ENCODE results near the gene BFAR. TPM values are rescaled to one million over a fixed set of nuclear protein-coding genes. Genes with fewer than 3 reads are reported as not detected.

The BFAR gene
- total RNA-seq, 1 donor from 2014 or later, result 80.7 TPM

DNA sequence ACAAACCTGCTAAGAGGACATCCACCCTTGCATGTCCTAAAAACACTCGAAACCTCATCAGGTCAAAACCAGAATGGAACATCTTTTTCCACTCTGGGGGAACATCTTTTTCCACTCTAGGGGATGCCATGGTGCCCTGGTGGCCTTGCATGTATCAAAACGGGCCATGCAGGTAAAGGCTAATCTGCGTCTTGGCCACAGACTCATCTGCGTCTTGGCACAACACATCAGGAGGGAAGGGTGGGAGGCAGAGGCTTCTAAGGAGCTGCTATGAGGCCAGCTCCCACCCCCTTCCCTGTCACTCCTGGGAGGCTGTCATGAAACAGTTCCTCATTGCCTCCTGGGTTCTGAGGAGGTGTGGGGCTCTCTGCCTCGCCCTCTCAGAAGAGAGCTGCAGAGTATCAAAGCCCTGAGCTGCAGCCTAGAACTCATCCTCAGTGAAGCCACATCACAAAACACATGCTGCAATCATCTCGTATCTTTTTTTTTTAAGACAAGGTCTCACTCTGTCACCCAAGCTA lies 30.2 kb upstream of the BFAR start:
- peaks cover 2% of the 10 kb centered on the region for H3K27me3 Mint-ChIP-seq (ENCODE audit: unreplicated experiment)
- TF ChIP-seq CTCF (IDR thresholded peaks at IDR 0.05; ENCODE audit: unreplicated experiment), result no peak
- no peak for DNase-seq (ENCODE audit: low spot score)
- no peak overlapping the region for H3K27ac Mint-ChIP-seq (ENCODE audit: unreplicated experiment)
- peaks cover 32% of the 10 kb centered on the region for H3K36me3 Mint-ChIP-seq (ENCODE audit: low read depth, unreplicated experiment)
- no peaks in the 10 kb centered on the region for H3K9me3 Mint-ChIP-seq (ENCODE audit: unreplicated experiment)
- H3K4me3 Mint-ChIP-seq (ENCODE audit: unreplicated experiment), result no peak overlapping the region
- H3K4me1 Mint-ChIP-seq (ENCODE audit: unreplicated experiment), result no peaks in the 10 kb centered on the region

DNA sequence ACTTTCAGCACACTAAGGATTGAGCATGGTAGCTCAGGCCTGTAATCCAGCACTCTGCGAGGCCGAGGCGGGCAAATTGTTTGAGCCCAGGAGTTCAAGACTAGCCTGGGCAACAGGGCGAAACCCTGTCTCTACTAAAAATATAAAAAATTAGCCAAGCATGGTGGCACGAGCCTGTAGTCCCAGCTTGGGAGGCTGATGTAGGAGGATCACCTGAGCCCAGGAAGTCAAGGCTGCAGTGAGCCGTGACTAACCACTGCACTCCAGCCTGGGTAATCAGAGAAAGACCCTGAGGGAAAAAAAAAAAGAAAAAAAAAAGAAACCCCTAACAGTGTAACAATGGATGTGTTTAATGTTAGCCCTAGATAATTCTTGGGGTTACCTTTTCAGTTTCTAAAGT lies 26.6 kb upstream of the BFAR start:
- Mint-ChIP-seq H3K9me3 (ENCODE audit: unreplicated experiment) (no peaks in the 10 kb centered on the region), H3K4me1 (ENCODE audit: unreplicated experiment) (no peaks in the 10 kb centered on the region), H3K4me3 (ENCODE audit: unreplicated experiment) (no peak overlapping the region), H3K36me3 (ENCODE audit: low read depth, unreplicated experiment) (peaks cover 34% of the 10 kb centered on the region), H3K27ac (ENCODE audit: unreplicated experiment) (no peak overlapping the region), H3K27me3 (ENCODE audit: unreplicated experiment) (peaks cover 2% of the 10 kb centered on the region)
- TF ChIP-seq CTCF (IDR thresholded peaks at IDR 0.05; ENCODE audit: unreplicated experiment), result no peak
- no peak for DNase-seq (ENCODE audit: low spot score)

DNA sequence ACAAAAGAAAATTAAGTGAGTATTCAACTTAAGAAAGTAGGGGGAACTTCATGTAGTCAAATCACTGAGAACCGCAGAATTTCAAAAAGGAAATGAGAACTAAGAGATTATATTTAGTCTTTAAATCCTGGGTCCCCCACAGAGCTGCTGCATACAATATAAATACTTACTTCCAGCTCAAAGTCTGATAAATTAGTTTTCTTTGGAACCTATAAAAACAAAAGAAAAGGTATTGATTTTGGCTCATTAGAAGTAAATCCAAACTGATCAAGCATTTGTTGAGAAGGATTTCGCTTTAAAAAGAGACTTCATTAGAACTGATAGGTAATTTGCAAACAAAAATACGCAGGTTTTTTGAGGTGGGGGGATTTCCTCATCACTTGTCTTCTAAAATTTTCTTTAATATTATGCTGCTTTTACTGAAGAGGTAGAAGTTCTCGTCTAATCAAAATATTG lies 24.6 kb upstream of the BFAR start:
- Mint-ChIP-seq H3K9me3 (ENCODE audit: unreplicated experiment) (no peaks in the 10 kb centered on the region), H3K27ac (ENCODE audit: unreplicated experiment) (peak overlapping the region; percentile 82), H3K36me3 (ENCODE audit: low read depth, unreplicated experiment) (peaks cover 24% of the 10 kb centered on the region), H3K4me1 (ENCODE audit: unreplicated experiment) (no peaks in the 10 kb centered on the region), H3K27me3 (ENCODE audit: unreplicated experiment) (no peaks in the 10 kb centered on the region), H3K4me3 (ENCODE audit: unreplicated experiment) (no peak overlapping the region)
- DNase-seq (ENCODE audit: low spot score), result no peak
- TF ChIP-seq CTCF (IDR thresholded peaks at IDR 0.05; ENCODE audit: unreplicated experiment), result no peak

DNA sequence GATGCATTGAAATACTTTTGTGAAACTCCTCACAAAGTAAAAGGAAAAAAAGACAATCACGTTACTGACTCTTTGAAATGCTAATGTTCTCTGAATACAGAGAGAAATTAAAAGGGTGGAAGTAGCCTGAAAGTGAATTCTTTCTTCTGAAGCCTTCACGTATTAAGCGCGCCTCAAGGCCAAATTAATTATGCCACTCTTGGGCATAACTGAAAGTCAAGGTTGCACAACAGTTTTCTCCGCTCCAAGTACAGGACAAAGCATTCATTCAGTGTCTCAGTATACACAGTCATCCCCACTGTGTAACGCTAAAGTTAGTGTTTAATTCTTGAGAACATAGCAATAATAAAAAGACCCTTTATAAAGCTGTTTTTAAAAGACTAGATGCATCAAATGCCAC lies 24.1 kb upstream of the BFAR start:
- Mint-ChIP-seq H3K27ac (ENCODE audit: unreplicated experiment) (no peak overlapping the region), H3K4me3 (ENCODE audit: unreplicated experiment) (no peak overlapping the region), H3K27me3 (ENCODE audit: unreplicated experiment) (no peaks in the 10 kb centered on the region), H3K36me3 (ENCODE audit: low read depth, unreplicated experiment) (peaks cover 23% of the 10 kb centered on the region), H3K9me3 (ENCODE audit: unreplicated experiment) (no peaks in the 10 kb centered on the region), H3K4me1 (ENCODE audit: unreplicated experiment) (no peaks in the 10 kb centered on the region)
- DNase-seq (ENCODE audit: low spot score), result no peak
- no peak for TF ChIP-seq CTCF (IDR thresholded peaks at IDR 0.05; ENCODE audit: unreplicated experiment)

DNA sequence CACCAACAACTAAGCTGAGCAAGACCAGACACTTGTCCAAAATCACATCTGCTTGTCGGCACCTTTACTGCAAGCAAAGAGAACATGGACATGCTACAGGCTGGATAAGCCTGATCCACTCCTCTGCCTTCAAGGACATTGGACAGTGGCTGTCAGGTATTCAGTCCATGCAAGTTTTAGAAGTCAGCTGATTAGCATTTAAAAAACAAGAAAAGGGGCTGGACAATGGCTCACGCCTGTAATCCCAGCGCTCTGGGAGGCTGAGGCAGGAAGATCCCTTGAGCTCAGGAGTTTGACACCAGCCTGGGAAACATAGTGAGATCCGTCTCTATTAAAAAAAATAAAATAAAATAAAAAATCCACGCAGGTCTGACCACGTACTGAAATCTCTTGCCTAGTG lies 23.0 kb upstream of the BFAR start:
- Mint-ChIP-seq H3K27me3 (ENCODE audit: unreplicated experiment) (no peaks in the 10 kb centered on the region), H3K4me3 (ENCODE audit: unreplicated experiment) (no peak overlapping the region), H3K4me1 (ENCODE audit: unreplicated experiment) (no peaks in the 10 kb centered on the region), H3K27ac (ENCODE audit: unreplicated experiment) (no peak overlapping the region), H3K9me3 (ENCODE audit: unreplicated experiment) (no peaks in the 10 kb centered on the region), H3K36me3 (ENCODE audit: low read depth, unreplicated experiment) (peaks cover 26% of the 10 kb centered on the region)
- TF ChIP-seq CTCF (IDR thresholded peaks at IDR 0.05; ENCODE audit: unreplicated experiment), result no peak
- DNase-seq (ENCODE audit: low spot score), result no peak
